ENCODE measurements around the gene TCERG1L.

DNA sequence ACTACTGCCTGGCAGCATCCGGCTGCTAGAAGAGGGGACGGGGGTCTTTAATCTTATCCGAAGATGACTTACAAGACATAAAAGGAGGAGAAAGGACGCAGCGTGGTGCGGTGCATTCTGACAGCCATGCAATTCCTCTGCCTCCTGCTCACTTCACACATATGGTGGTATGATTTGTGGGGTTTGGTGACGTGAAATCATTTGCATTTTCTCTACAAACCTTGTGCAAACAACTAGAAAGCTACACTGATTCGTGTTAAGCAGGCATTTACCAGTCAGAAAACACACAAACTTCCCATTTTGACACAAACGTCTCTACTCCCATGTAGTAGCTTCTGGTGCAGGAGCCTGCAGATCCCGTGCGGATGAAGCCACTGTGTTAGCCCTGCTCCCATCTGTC, 6.8 kb upstream of the TCERG1L start:
- TF ChIP-seq EP300 (IDR thresholded peaks at IDR 0.05) (no peak), POLR2A (IDR thresholded peaks at IDR 0.05) (no peak)
- TF ChIP-seq, protein P1, sequence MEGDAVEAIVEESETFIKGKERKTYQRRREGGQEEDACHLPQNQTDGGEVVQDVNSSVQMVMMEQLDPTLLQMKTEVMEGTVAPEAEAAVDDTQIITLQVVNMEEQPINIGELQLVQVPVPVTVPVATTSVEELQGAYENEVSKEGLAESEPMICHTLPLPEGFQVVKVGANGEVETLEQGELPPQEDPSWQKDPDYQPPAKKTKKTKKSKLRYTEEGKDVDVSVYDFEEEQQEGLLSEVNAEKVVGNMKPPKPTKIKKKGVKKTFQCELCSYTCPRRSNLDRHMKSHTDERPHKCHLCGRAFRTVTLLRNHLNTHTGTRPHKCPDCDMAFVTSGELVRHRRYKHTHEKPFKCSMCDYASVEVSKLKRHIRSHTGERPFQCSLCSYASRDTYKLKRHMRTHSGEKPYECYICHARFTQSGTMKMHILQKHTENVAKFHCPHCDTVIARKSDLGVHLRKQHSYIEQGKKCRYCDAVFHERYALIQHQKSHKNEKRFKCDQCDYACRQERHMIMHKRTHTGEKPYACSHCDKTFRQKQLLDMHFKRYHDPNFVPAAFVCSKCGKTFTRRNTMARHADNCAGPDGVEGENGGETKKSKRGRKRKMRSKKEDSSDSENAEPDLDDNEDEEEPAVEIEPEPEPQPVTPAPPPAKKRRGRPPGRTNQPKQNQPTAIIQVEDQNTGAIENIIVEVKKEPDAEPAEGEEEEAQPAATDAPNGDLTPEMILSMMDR (IDR thresholded peaks at IDR 0.05): no peak

All from stomach (tissue), 4 donors.